GM18873 (cell line): Measurements from ENCODE around the gene DIAPH2.
"Not testable (repeated sequence)": the region's sequence is repeated elsewhere in the genome, so short reads cannot be mapped to it uniquely, and the experiment has no call there.

Experiments used
- ATAC-seq: cut with Tn5 transposase; IDR thresholded peaks from one replicate; pipeline ENCODE4 v1.9.1; 2021; ENCODE audit warnings: mild to moderate bottlenecking, moderate library complexity, moderate number of reproducible peaks; ENCODE audit not compliant: unreplicated experiment, low FRiP score

The DIAPH2 gene

GRCh38 chrX:96798982-96799381 lies 114.3 kb downstream of the DIAPH2 start:
- ATAC-seq = no peak

GRCh38 chrX:96807318-96807717 lies 122.7 kb downstream of the DIAPH2 start:
- ATAC-seq = peak; percentile 53

- no peak for ATAC-seq
Observed at GRCh38 chrX:96820935-96821334, 136.3 kb downstream of the DIAPH2 start.

- no peak for ATAC-seq
Observed at GRCh38 chrX:96824166-96824565, 139.5 kb downstream of the DIAPH2 start.

GRCh38 chrX:96833333-96833732 lies 148.7 kb downstream of the DIAPH2 start:
- no peak for ATAC-seq

GRCh38 chrX:96834137-96834536 lies 149.5 kb downstream of the DIAPH2 start:
- no peak for ATAC-seq

GRCh38 chrX:96835660-96836289 lies 151.1 kb downstream of the DIAPH2 start:
- ATAC-seq = peak; percentile 84

- ATAC-seq = no peak
Observed at GRCh38 chrX:96837808-96838207, 153.2 kb downstream of the DIAPH2 start.

GRCh38 chrX:96838537-96838936 lies 153.9 kb downstream of the DIAPH2 start:
- ATAC-seq = no peak

- no peak for ATAC-seq
Observed at GRCh38 chrX:96841325-96841724, 156.7 kb downstream of the DIAPH2 start.

GRCh38 chrX:96841866-96842265 lies 157.2 kb downstream of the DIAPH2 start:
- not testable (repeated sequence) for ATAC-seq

GRCh38 chrX:96843566-96843965 lies 158.9 kb downstream of the DIAPH2 start:
- no peak for ATAC-seq

GRCh38 chrX:96846841-96847240 lies 162.2 kb downstream of the DIAPH2 start:
- ATAC-seq = no peak

- not testable (repeated sequence) for ATAC-seq
Observed at GRCh38 chrX:96859422-96859821, 174.8 kb downstream of the DIAPH2 start.

GRCh38 chrX:96861218-96861617 lies 176.6 kb downstream of the DIAPH2 start:
- peak; percentile 54 for ATAC-seq

GRCh38 chrX:96861661-96862060 lies 177.0 kb downstream of the DIAPH2 start:
- peak; percentile 7 for ATAC-seq

GRCh38 chrX:96883608-96884007 lies 199.0 kb downstream of the DIAPH2 start, which contains the start of gene RPA4:
TSS of gene RPA4 (plus strand) at chrX:96883908. CDS start at chrX:96884311, 403 bp downstream.
- ATAC-seq = no peak

GRCh38 chrX:96884027-96884426 lies 199.4 kb downstream of the DIAPH2 start:
- no peak for ATAC-seq

- no peak for ATAC-seq
Observed at GRCh38 chrX:96889726-96890125, 205.1 kb downstream of the DIAPH2 start.

- no peak for ATAC-seq
Observed at GRCh38 chrX:96906741-96907140, 222.1 kb downstream of the DIAPH2 start.

- ATAC-seq = no peak
Observed at GRCh38 chrX:96907516-96908272, 223.1 kb downstream of the DIAPH2 start.

- ATAC-seq = no peak
Observed at GRCh38 chrX:96909291-96909690, 224.6 kb downstream of the DIAPH2 start.
